Measurements from ENCODE around the gene C14orf132. TPM values are rescaled to one million over a fixed set of nuclear protein-coding genes. Genes with fewer than 3 reads are reported as not detected.

C14orf132 gene
- total and polyA plus RNA-seq, 2 donors (not counting 1 experiment from before 2014, with no cell fraction given) = 0.30 to 0.85 TPM

DNA sequence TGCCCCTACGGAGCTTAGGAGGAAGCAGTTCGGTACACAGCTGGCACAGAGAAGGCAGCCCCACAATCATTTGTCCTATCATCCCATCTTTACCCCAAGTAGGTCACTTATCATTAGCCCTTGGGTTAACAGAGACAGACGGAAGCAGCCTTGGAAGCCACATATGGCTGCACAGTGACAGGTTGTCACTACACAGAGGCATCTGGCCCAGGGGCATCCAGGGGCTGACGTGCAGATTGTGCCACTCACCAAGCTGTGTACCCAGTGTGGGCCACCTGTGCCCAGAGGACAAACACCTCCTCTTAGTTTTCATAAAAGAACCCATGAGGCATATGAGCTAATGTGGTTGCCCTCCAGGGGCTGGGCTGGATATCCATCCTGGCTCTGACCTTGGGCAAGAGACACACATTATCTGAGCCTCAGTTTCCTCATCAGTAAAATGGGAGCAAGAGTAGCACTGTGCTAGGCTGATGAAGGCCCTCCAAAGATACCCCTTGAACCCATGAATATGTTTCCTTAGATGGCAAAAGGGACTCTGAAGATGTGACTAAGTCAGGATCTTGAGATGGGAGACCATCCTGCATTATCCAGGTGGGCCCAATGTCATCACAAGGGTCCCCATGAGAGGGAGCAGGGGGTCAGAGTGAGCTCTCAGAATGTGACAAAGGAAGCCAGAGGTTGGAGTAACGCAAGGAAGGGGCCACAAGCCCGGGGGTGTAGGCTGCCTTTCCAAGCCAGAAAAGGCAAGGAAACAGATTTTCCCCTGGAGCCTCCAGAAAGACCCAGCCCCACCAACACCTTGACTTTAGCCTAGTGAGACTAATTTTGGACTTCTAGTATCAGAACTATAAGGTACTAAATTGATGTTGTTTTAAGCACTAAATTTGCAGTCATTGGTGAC lies 64.6 kb downstream of the C14orf132 start:
- WGBS (ENCODE audit: insufficient coverage) = 91% methylated on average over 4 of the region's 6 CpGs
- ChIA-PET CTCF (no interaction called here), POLR2A (no interaction called here)
- Mint-ChIP-seq H3K4me3 (no peak overlapping the region), H3K27ac (no peak overlapping the region), H3K9me3 (ENCODE audit: insufficient read depth) (no peaks in the 10 kb centered on the region), H3K27me3 (peaks cover 7% of the 10 kb centered on the region), H3K4me1 (no peaks in the 10 kb centered on the region)
- intact Hi-C loops (cut with micrococcal nuclease) = no loop called here
- no peak overlapping the region for H3K27ac ChIP-seq (ENCODE audit: low read length in 2 of 2)
- H3K4me2 ChIP-seq (replicated peaks; ENCODE audit: low read depth, low read length, poor library complexity, severe bottlenecking) = no peak overlapping the region
- no peak for ATAC-seq (ENCODE audit: low read depth)
- no peaks in the 10 kb centered on the region for H3K79me2 ChIP-seq (ENCODE audit: control insufficient read depth, insufficient read depth, low read length)
- TF ChIP-seq EZH2 (IDR thresholded peaks at IDR 0.05; ENCODE audit: borderline replicate concordance, insufficient read depth, low read depth, low read length, poor library complexity, severe bottlenecking) = no peak
- TF ChIP-seq, protein P1, sequence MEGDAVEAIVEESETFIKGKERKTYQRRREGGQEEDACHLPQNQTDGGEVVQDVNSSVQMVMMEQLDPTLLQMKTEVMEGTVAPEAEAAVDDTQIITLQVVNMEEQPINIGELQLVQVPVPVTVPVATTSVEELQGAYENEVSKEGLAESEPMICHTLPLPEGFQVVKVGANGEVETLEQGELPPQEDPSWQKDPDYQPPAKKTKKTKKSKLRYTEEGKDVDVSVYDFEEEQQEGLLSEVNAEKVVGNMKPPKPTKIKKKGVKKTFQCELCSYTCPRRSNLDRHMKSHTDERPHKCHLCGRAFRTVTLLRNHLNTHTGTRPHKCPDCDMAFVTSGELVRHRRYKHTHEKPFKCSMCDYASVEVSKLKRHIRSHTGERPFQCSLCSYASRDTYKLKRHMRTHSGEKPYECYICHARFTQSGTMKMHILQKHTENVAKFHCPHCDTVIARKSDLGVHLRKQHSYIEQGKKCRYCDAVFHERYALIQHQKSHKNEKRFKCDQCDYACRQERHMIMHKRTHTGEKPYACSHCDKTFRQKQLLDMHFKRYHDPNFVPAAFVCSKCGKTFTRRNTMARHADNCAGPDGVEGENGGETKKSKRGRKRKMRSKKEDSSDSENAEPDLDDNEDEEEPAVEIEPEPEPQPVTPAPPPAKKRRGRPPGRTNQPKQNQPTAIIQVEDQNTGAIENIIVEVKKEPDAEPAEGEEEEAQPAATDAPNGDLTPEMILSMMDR (IDR thresholded peaks at IDR 0.05) = no peak
- DNase-seq = no peak
- H3K27me3 ChIP-seq (replicated peaks in 1 of 4; ENCODE audit: control extremely low read depth in 1 of 4, control insufficient read depth in 3 of 4, insufficient read depth in 4 of 4, low read length in 3 of 4) = peaks cover 0 to 3% (median 1%) of the 10 kb centered on the region in 4 experiments
- peaks cover 0 to 21% (median 0%) of the 10 kb centered on the region in 3 donors for H3K9me3 ChIP-seq (ENCODE audit: control extremely low read depth in 1 of 3, control insufficient read depth in 2 of 3, insufficient read depth in 1 of 3, low read length in 2 of 3)
- H3K36me3 ChIP-seq (replicated peaks in 1 of 2; ENCODE audit: control extremely low read depth in 1 of 2, control insufficient read depth in 1 of 2, extremely low read depth in 1 of 2, insufficient read depth in 2 of 2, low read length in 1 of 2) = no peaks in the 10 kb centered on the region
- H4K20me1 ChIP-seq (ENCODE audit: control insufficient read depth, insufficient read depth, low read length, poor library complexity, severe bottlenecking) = no peaks in the 10 kb centered on the region
- no peak overlapping the region for H2AFZ ChIP-seq (ENCODE audit: insufficient read depth, low read depth, low read length, poor library complexity, severe bottlenecking)
- no peak overlapping the region for H3K9ac ChIP-seq (ENCODE audit: low read length)
- no peak overlapping the region for H3K4me3 ChIP-seq (ENCODE audit: control extremely low read depth in 1 of 5, extremely low read depth in 1 of 5, insufficient read depth in 1 of 5, low read depth in 2 of 5, low read length in 4 of 5)
- H3K4me1 ChIP-seq (ENCODE audit: control insufficient read depth in 2 of 2, insufficient read depth in 2 of 2, low read length in 2 of 2) = peaks cover 0 to 2% of the 10 kb centered on the region in 2 donors

DNA sequence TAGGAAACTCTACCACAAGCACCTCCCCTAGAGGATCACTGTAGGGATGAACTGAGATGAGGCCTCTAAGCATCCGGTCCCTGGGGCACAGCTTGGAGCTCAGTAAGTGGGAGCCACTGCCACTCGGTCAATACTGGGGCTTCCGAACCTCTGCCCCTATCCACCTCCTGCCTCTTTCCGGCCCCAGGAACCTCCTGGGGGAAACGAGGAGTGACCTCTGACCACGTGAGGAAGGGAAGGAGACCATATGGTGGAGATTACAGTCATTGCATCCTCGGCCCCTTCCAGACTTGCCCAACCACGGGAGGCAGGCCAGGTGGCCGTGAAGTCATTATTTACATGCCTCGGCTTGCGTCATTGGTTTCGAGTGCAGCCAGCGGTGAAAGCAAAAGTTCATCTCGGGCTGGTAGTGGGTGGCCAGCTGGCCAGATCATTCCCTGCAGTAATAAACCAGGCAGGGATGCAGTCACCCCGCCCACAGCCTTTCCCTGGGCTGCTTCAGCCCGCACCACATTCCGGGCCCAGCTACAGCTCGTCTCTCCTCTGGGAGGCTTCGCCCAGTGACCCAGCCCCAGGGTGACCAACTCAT lies 65.4 kb downstream of the C14orf132 start:
- DNase-seq = no peak
- ChIA-PET CTCF (no interaction called here), POLR2A (no interaction called here)
- TF ChIP-seq, protein P1 (IDR thresholded peaks at IDR 0.05) = no peak
- TF ChIP-seq EZH2 (IDR thresholded peaks at IDR 0.05; ENCODE audit: borderline replicate concordance, insufficient read depth, low read depth, low read length, poor library complexity, severe bottlenecking) = no peak
- Histone ChIP-seq H3K9ac (ENCODE audit: low read length) (no peak overlapping the region), H4K20me1 (ENCODE audit: control insufficient read depth, insufficient read depth, low read length, poor library complexity, severe bottlenecking) (no peaks in the 10 kb centered on the region), H3K36me3 (replicated peaks in 1 of 2; ENCODE audit: control extremely low read depth in 1 of 2, control insufficient read depth in 1 of 2, extremely low read depth in 1 of 2, insufficient read depth in 2 of 2, low read length in 1 of 2) (no peaks in the 10 kb centered on the region), H3K4me1 (ENCODE audit: control insufficient read depth in 2 of 2, insufficient read depth in 2 of 2, low read length in 2 of 2) (peaks cover 0 to 2% of the 10 kb centered on the region in 2 donors), H3K9me3 (ENCODE audit: control extremely low read depth in 1 of 3, control insufficient read depth in 2 of 3, insufficient read depth in 1 of 3, low read length in 2 of 3) (peaks cover 0 to 21% (median 0%) of the 10 kb centered on the region in 3 donors), H3K27me3 (replicated peaks in 1 of 4; ENCODE audit: control extremely low read depth in 1 of 4, control insufficient read depth in 3 of 4, insufficient read depth in 4 of 4, low read length in 3 of 4) (peaks cover 0 to 3% (median 1%) of the 10 kb centered on the region in 4 experiments), H3K27ac (ENCODE audit: low read length in 2 of 2) (no peak overlapping the region), H3K79me2 (ENCODE audit: control insufficient read depth, insufficient read depth, low read length) (no peaks in the 10 kb centered on the region), H3K4me3 (ENCODE audit: control extremely low read depth in 1 of 5, extremely low read depth in 1 of 5, insufficient read depth in 1 of 5, low read depth in 2 of 5, low read length in 4 of 5) (no peak overlapping the region), H2AFZ (ENCODE audit: insufficient read depth, low read depth, low read length, poor library complexity, severe bottlenecking) (no peak overlapping the region), H3K4me2 (replicated peaks; ENCODE audit: low read depth, low read length, poor library complexity, severe bottlenecking) (no peak overlapping the region)
- 69% methylated on average over 17 of the region's 19 CpGs for WGBS (ENCODE audit: insufficient coverage)
- Mint-ChIP-seq H3K27me3 (peaks cover 12% of the 10 kb centered on the region), H3K27ac (no peak overlapping the region), H3K4me1 (no peaks in the 10 kb centered on the region), H3K9me3 (ENCODE audit: insufficient read depth) (no peaks in the 10 kb centered on the region), H3K4me3 (no peak overlapping the region)
- intact Hi-C loops (cut with micrococcal nuclease) = no loop called here
- ATAC-seq (ENCODE audit: low read depth) = no peak

All from B cell (primary cell).